Endothelial cell of umbilical vein (primary cell): ENCODE measurements around the gene TMEM214. TPM values are rescaled to one million over a fixed set of nuclear protein-coding genes. Genes with fewer than 3 reads are reported as not detected.

Experiments
- BruUV-seq: library from RNA; stranded (reverse); fragments of 400-500 nt; replicated peaks from 2 replicates; lab custom pipeline; 2021; lab: Mats Ljungman, UMichigan
- CTCF ChIA-PET: fragments of 300-600, 350-600 bp; sonication (Branson Sonifier 250); formaldehyde crosslinking; loops from one replicate; lab custom pipeline; 2021; ENCODE audit warnings: antibody characterized with exemption, inconsistent platforms; lab: Charles Lee
- POLR2A ChIA-PET: fragments of 300-600, 350-600 bp; sonication (Branson Sonifier 250); formaldehyde crosslinking; loops from one replicate; lab custom pipeline; 2021; ENCODE audit warnings: antibody characterized with exemption, inconsistent platforms; lab: Charles Lee
- DNase-seq: peaks from one replicate; pipeline ENCODE4 v3.0.0-alpha.2; 2011; ENCODE audit warnings: low read depth, low spot score
- FAIRE-seq: peaks from 2 replicates; lab custom pipeline; 2011; peaks lifted over from hg19 to GRCh38; lab: Jason Lieb, UNC
- H2AFZ ChIP-seq: 2 replicates; pipeline ENCODE4 v1.6.0; 2012; ENCODE audit warnings: low read depth, low read length, control low read depth, inconsistent platforms
- H3K27ac ChIP-seq: 2 replicates; pipeline ENCODE4 v1.5.1; 2011; ENCODE audit warnings: low read depth, mild to moderate bottlenecking, control low read depth, low read length, moderate library complexity; ENCODE audit not compliant: insufficient read depth
- H3K27me3 ChIP-seq, 2 experiments: 2 replicates each; pipeline versions ENCODE4 v1.6.0 to v1.6.1; 2011; ENCODE audit warnings: low read length in 2 of 2, mixed read lengths in 1 of 2; ENCODE audit not compliant: control insufficient read depth in 2 of 2, insufficient read depth in 2 of 2
- H3K36me3 ChIP-seq, 2 experiments: 2 replicates in 1 of 2; 3 replicates in 1 of 2; pipeline ENCODE4 v1.5.1; 2011; ENCODE audit warnings: low read length in 2 of 2, mild to moderate bottlenecking in 1 of 2, moderate library complexity in 1 of 2; ENCODE audit not compliant: control insufficient read depth in 2 of 2, insufficient read depth in 2 of 2; ENCODE audit errors: extremely low read depth in 1 of 2
- H3K4me1 ChIP-seq: 3 replicates; pipeline ENCODE4 v1.5.1; 2011; ENCODE audit warnings: mild to moderate bottlenecking, low read length; ENCODE audit not compliant: control insufficient read depth, insufficient read depth; ENCODE audit errors: extremely low read depth
- H3K4me2 ChIP-seq: 2 replicates; pipeline ENCODE4 v1.6.1; 2011; ENCODE audit warnings: low read length, control low read depth, mixed read lengths; ENCODE audit not compliant: insufficient read depth
- H3K4me3 ChIP-seq, 3 experiments: fragments of 200-600 bp in 1 of 3; sonication (generic), shearing (Covaris generic) in 1 of 3; replicated peaks in 1 of 3; 2 replicates each; pipeline ENCODE4 v1.5.1; 2011 to 2016; ENCODE audit warnings: control low read depth in 3 of 3, low read length in 3 of 3, mild to moderate bottlenecking in 2 of 3, inconsistent platforms in 1 of 3, low read depth in 1 of 3, moderate library complexity in 1 of 3; ENCODE audit not compliant: insufficient read depth in 1 of 3
- H3K79me2 ChIP-seq: 2 replicates; pipeline ENCODE4 v1.6.0; 2012; ENCODE audit warnings: low read length, inconsistent platforms; ENCODE audit not compliant: control insufficient read depth, insufficient read depth
- H3K9ac ChIP-seq: replicated peaks from 2 replicates; pipeline ENCODE3; 2011; ENCODE audit warnings: low read length, control low read depth; ENCODE audit not compliant: insufficient read depth; ENCODE audit errors: extremely low read depth
- H3K9me1 ChIP-seq: replicated peaks from 3 replicates; pipeline ENCODE4 v1.6.0; 2011; ENCODE audit warnings: mild to moderate bottlenecking, low read length; ENCODE audit not compliant: control insufficient read depth, insufficient read depth; ENCODE audit errors: extremely low read depth
- H3K9me3 ChIP-seq: replicated peaks from 2 replicates; pipeline ENCODE4 v1.5.1; 2012; ENCODE audit warnings: low read length, inconsistent platforms; ENCODE audit not compliant: control insufficient read depth, insufficient read depth
- H4K20me1 ChIP-seq: replicated peaks from 2 replicates; pipeline ENCODE3; 2011; ENCODE audit warnings: mild to moderate bottlenecking, low read length; ENCODE audit not compliant: control insufficient read depth, insufficient read depth; ENCODE audit errors: extremely low read depth
- CTCF ChIP-seq, 2 donors: IDR thresholded peaks; 1 replicate in 1 of 2; 2 replicates in 1 of 2; pipeline ENCODE4 v1.5.1; 2011; ENCODE audit warnings: low read length in 2 of 2, mild to moderate bottlenecking in 2 of 2, moderate library complexity in 2 of 2, control low read depth in 1 of 2, inconsistent platforms in 1 of 2, low read depth in 1 of 2; ENCODE audit not compliant: insufficient read depth in 1 of 2; ENCODE audit errors: extremely low read depth in 1 of 2
- EZH2 ChIP-seq: IDR thresholded peaks from 2 replicates; pipeline ENCODE4 v1.6.1; 2012; ENCODE audit warnings: borderline replicate concordance, low read depth, mild to moderate bottlenecking, moderate library complexity, low read length, inconsistent platforms; ENCODE audit not compliant: severe bottlenecking
- FOS ChIP-seq: IDR thresholded peaks from 2 replicates; pipeline ENCODE4 v1.6.1; 2011; ENCODE audit warnings: mild to moderate bottlenecking, low read length, moderate library complexity, borderline replicate concordance; ENCODE audit not compliant: insufficient read depth
- GATA2 ChIP-seq: IDR thresholded peaks from 2 replicates; pipeline ENCODE4 v1.7.0; 2011; ENCODE audit warnings: low read depth, mild to moderate bottlenecking, moderate library complexity, mixed read lengths, low read length; ENCODE audit not compliant: insufficient read length, insufficient read depth
- JUN ChIP-seq: IDR thresholded peaks from 2 replicates; pipeline ENCODE4 v1.6.1; 2011; ENCODE audit warnings: borderline replicate concordance, low read depth; ENCODE audit not compliant: insufficient read length, insufficient read depth
- MAX ChIP-seq: IDR thresholded peaks from 2 replicates; pipeline ENCODE4 v1.6.1; 2011; ENCODE audit not compliant: insufficient read depth, insufficient read length
- MYC ChIP-seq: IDR thresholded peaks from one replicate; pipeline ENCODE4 v1.6.1; 2011; ENCODE audit warnings: mild to moderate bottlenecking, low read depth, low read length
- POLR2A ChIP-seq: IDR thresholded peaks from 2 replicates; pipeline ENCODE4 v1.6.1; 2012; ENCODE audit warnings: low read depth, mild to moderate bottlenecking, control low read depth, low read length
- POLR2AphosphoS5 ChIP-seq: IDR thresholded peaks from 2 replicates; pipeline ENCODE4 v1.6.1; 2012; ENCODE audit warnings: low read depth, mild to moderate bottlenecking, control low read depth, low read length, moderate library complexity; ENCODE audit not compliant: insufficient read depth
- dilution Hi-C: fragments of 300-500 bp; cut with MboI; formaldehyde crosslinking; loops from one replicate; pipeline ENCODE4 v1.15.0; 2019; ENCODE audit warnings: low sequenced_read_pairs; ENCODE audit not compliant: extremely low pct_ligation_motif_present
- intact Hi-C: fragments of 100-400 bp; cut with micrococcal nuclease; formaldehyde crosslinking; loops from one replicate; pipeline ENCODE4 v1.10.0; 2022
- polyA plus RNA-seq, 4 experiments: library from polyadenylated mRNA; depleted of rRNA in 3 of 4; stranded (reverse) in 3 of 4; unstranded in 1 of 4; fragments of >200 nt; gene quantifications; 2 replicates each; pipeline versions ENCODE4 v1.2.1 to v1.2.3, GENCODE V29; 2011 to 2012; ENCODE audit warnings: missing spikeins in 1 of 4
- total RNA-seq: library from RNA; stranded (reverse); gene quantifications from 2 replicates; pipeline ENCODE4 v1.2.3, GENCODE V29; 2021

The TMEM214 gene
- total and polyA plus RNA-seq, 2 donors (not counting 3 experiments of a cell fraction or from before 2014, with no cell fraction given), result 109 to 163 TPM

- Histone ChIP-seq H3K79me2 (no peaks in the 10 kb centered on the region), H3K36me3 (no peaks in the 10 kb centered on the region), H2AFZ (no peak overlapping the region), H3K4me2 (no peak overlapping the region), H3K27me3 (peaks cover 8 to 9% of the 10 kb centered on the region in 2 experiments), H3K27ac (no peak overlapping the region), H3K9me1 (no peaks in the 10 kb centered on the region), H3K9me3 (no peaks in the 10 kb centered on the region), H3K4me3 (no peak overlapping the region), H4K20me1 (no peaks in the 10 kb centered on the region), H3K4me1 (peaks cover 2% of the 10 kb centered on the region), H3K9ac (no peak overlapping the region)
- ChIA-PET POLR2A (no interaction called here), CTCF (no interaction called here)
- BruUV-seq, result no TSS peak
- FAIRE-seq, result no peak
- TF ChIP-seq EZH2, result no peak
- TF ChIP-seq JUN, result no peak
- dilution Hi-C loops, result no loop called here
- DNase-seq, result no peak
- intact Hi-C loops, result no loop called here
These were observed 32.5 kb upstream of the TMEM214 start for GRCh38 chr2:27000228-27000627.

GRCh38 chr2:27000995-27001394 lies 31.8 kb upstream of the TMEM214 start:
- BruUV-seq, result no TSS peak
- DNase-seq, result no peak
- TF ChIP-seq POLR2AphosphoS5 (no peak), EZH2 (no peak), CTCF (IDR thresholded peaks at IDR 0.05; ENCODE audit: extremely low read depth in 1 of 2, insufficient read depth in 1 of 2, low read depth in 1 of 2, low read length in 2 of 2) (no peak), POLR2A (no peak), MAX (no peak), GATA2 (no peak), JUN (no peak), MYC (no peak), FOS (no peak)
- Histone ChIP-seq H3K9me3 (no peaks in the 10 kb centered on the region), H3K9ac (no peak overlapping the region), H3K4me1 (peaks cover 2% of the 10 kb centered on the region), H3K27me3 (peaks cover 8 to 9% of the 10 kb centered on the region in 2 experiments), H3K36me3 (no peaks in the 10 kb centered on the region), H2AFZ (no peak overlapping the region), H3K4me3 (no peak overlapping the region), H3K27ac (no peak overlapping the region), H3K79me2 (no peaks in the 10 kb centered on the region), H3K4me2 (no peak overlapping the region), H3K9me1 (no peaks in the 10 kb centered on the region), H4K20me1 (no peaks in the 10 kb centered on the region)
- ChIA-PET POLR2A (no interaction called here), CTCF (no interaction called here)
- intact Hi-C loops (no loop called here), dilution Hi-C loops (no loop called here)
- FAIRE-seq, result no peak
